SH-SY5Y (cell line): Measurements from ENCODE around the gene WNT3.

Experiments used
- GATA2 ChIP-seq: IDR thresholded peaks from 2 replicates; pipeline ENCODE4 v1.6.1; 2011; ENCODE audit warnings: mild to moderate bottlenecking, low read depth, low read length
- GATA3 ChIP-seq: IDR thresholded peaks from 2 replicates; pipeline ENCODE4 v1.6.1; 2011; ENCODE audit warnings: low read depth, mild to moderate bottlenecking, low read length, moderate library complexity

Gene WNT3

DNA sequence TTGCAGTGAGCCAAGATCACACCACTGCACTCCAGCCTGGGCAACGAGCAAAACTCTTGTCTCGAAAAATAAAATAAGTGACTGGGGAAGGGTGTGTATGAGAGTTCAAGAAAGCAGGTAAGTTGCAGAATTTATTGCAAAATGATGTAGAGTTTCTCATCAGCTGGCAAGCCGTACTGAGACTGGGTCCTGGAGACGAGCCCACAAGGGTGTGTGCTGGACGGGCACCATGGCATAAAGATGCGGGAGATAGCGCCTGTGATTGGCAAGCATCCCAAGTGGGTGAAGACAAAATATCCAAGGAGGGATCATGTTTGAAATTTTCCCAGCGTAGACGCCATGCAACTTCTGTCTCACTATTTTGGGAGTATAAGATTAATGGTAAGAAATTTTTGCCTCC, 59.4 kb downstream of the WNT3 start:
- TF ChIP-seq GATA3 (no peak), GATA2 (no peak)

DNA sequence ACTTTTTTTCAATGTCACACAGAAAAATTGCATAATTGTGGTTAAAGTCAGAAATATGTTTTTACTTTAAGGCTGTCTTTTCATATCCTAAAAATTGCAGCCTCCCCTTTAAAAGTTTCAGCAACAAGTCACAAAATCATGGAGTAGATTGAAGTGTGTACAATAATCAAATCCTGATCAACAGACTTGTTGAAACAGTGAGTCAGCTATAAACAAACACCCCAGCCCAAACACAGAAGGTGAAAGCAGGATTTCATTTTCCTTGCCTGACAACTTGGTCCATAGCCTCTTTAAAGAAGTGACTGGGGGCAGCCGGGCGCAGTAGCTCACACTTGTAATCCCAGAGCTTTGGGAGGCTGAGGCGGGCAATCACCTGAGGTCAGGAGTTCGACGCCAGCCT, 59.9 kb downstream of the WNT3 start:
- no peak for TF ChIP-seq GATA2
- no peak for TF ChIP-seq GATA3

DNA sequence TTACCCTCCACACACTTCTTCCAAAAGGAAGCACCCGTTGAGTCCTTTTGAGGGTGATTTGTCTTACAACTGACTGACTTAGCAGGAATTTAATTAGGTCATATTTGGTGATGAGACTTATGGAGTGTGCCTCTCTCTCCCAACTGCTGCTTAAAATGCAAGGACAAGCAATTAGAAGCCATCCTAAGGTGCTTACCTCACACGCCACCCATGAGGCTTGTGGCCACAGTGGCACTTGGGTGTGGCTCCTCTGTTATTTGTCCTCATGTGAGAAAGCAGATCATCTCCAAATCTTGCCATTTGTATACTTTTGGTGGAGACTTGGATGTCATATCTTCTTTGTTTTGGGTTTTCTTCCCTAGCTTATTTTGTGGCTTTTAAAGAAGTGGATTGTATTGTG, 61.6 kb downstream of the WNT3 start:
- TF ChIP-seq GATA2 (no peak), GATA3 (no peak)

DNA sequence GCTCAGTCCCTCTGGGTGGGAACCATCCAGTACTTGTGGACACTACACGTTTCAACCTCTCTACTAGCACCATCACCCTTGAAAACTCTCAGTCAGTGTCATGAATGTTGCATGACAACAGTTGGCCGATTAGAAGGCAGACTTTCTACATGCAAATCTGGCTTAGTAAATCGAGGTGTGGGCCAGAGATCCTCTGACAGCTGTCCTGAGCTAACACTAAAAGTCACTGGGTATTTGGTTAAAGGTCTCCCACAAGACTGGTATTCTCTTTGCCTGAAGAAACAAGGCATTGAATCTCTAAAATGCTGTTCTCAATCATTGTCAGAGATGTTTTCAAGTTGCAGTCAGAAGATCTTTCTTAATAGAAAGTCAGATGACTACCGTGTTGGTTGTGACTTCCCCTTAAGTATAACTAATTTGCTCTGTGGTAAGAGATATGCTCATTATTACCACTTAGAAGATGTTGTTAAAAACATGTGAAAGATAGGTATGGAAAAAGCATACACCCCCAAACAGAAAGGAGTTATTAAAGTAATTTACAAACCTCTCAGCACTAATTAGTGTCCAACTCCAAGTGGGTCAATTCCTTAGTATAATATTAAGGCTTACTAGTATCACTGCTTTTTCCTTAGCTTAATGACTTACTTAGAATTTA, 62.3 kb downstream of the WNT3 start:
- no peak for TF ChIP-seq GATA3
- TF ChIP-seq GATA2: no peak

DNA sequence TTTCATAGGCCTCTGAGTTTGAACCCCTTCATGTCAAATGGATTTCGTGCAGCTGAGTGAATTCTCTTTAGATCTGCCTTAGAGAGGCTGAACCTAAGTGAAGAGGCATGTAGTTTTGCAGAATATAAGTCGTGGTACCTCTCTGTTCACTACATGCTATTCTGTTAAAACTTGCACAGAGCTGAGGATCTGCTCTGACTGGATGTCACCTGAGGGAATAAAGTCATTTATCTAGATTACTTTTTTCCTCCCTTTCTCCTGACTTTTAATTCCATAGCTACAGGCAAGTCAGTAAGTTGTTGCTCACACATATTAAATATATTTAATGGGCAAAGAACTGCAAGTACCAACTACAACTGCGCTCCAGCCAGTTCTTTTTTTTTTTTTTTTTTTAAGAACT, 64.7 kb downstream of the WNT3 start:
- TF ChIP-seq GATA2 (no peak), GATA3 (no peak)

DNA sequence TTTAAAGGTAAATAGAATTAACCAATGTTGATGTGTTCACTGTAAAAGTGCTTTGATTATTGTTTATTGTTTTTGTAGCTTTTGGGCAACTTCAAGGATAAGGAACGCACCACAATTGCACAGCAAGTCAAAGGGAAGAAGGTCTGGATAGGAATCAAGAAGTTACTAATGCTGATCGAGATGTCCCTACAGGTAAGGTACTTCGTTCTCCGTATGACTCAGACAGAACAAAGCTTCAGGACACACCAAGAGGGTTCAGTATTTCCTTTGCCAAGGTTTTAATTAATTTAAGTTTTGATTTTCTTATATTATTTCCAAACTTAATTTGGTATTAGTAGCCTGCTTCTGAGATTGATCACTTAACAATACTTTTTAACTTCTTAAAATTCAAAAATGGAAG, 67.1 kb downstream of the WNT3 start:
- TF ChIP-seq GATA3 (no peak), GATA2 (no peak)

DNA sequence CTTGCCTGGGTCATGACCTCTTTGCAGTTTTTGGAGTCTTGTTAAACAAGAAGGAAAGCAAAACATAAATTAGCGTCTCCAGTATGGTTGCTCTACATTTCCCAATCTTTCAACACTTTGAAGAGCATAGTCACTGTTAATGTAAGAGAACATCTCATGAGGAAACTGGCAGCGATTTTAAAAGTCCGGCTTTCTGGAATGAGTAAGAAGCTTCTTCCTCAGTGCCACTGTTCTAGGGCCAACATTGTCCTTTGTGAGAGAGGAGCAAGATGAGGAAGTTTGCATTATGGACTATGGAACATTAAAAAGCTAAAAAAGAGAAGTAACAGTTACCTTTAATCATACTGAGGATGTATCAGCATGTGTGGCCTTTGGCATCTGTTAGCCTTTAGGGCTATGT, 73.1 kb downstream of the WNT3 start:
- TF ChIP-seq GATA2: no peak
- no peak for TF ChIP-seq GATA3

DNA sequence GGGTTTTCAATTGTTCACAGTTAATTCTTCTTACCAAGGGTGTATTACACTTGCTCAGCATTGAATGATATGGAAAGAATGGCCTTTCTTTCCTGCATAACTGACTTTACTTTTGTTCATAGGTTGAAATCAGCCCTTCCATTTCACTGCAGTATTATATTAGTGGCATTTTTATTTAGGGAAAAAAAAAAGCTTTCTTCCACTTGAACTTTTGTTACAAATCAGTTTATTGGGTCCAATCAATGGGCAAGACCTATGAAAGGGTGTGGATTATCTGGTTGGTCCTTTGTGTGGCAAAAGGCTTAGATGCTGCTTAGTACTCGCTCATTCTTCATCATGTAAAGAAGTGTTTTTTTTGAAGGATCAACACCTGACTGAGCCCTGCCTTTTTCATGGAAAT, 74.1 kb downstream of the WNT3 start:
- no peak for TF ChIP-seq GATA3

DNA sequence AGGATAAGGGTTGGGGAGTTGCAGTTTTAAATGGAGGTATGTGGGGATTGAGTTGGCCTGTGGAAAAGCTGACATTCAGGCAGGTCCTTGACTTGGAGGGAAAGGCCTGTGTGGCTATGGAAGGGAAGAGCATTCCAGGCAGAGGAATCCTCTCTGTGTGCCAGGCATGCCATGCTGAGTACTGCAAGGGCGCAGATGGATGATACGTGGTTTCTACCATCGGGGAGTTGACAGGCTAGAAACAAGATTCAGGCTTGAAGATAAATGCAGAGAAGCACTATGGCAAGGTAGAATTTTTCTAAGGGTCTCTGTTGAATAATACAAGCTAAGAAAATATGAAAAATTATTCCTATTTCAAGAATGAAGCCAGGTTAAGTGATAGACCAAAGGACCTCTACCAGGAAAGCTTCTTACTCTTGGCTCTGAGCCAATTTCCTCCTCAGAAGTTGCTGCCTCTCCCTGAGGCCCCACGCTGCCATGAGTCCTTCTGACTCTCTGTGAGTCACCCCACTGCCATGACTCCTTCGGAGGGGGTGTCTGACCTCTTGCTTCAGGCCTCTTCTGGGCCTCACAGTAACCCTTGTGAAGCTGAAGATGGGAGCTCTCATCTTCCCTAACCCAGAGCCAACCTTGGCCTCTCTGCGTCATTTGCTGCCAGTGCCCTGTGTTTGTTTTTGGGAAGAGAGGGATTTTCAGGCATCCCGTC, 75.8 kb downstream of the WNT3 start:
- TF ChIP-seq GATA2 (no peak), GATA3 (no peak)

DNA sequence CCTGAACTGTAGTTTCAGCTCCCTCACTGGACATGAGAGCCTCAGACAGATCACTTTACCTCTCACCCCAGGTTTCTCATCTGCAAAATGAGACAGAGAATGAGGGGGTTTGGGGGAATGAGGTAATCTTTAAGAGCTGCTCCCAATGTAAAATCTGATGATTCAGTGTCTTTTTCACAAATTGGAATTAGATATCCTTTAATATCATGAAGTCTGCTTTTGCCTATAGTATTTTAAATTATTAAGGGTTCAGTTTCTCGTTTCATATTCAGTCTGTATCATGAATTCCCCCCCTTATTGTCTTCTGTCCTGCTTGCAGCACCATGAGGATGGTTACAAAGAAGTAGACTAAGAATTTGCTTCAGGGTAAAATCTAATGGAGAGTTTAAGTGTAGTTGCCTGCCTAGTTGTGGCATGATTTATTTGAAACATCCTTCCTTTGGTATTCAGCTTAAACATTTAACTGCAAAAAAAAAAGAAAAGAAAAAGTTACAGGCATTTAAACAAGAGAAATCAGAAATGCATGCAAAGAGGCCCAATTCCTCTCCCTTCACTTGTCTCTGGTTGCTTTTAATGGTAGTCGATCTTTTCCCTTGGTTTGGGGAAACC, 77.3 kb downstream of the WNT3 start:
- TF ChIP-seq GATA3: no peak
- TF ChIP-seq GATA2: no peak

DNA sequence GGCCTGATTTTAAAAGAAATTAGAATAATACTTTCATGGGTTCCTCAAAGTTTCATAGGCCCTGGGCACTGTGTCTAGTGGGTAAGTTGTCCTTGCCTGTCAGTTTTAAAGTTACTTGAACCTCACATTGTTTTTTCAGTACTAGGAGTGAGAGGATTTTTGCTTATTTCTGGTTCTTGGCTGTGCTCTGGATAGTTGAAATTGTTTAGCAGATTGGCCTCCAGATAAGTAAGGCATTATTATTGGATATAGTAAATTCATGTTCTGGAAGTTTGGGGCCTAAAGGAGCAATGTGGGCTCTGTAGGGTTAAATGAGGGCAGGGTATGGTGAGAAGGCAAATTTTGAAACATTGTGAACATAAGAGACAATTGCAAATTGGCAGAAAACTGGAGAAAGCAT, 78.5 kb downstream of the WNT3 start:
- TF ChIP-seq GATA2: no peak
- no peak for TF ChIP-seq GATA3

DNA sequence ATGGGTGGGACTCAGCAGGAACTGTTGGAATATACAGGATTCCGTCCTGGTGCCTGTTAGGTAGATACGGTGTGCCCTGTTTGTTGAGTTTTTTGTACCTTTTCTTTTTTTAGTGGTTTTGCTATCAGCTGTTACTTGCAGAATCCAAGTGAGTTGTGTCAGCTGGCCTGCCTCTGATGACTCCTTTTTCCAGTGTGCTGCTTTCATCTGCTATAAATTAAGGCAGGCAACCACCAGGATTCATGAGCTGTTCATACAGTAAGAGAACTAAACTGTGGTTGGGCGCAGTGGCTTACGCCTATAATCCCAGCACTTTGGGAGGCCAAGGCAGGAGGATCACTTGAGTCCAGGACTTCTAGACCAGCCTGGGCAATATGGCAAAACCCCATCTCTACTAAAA, 79.9 kb downstream of the WNT3 start:
- TF ChIP-seq GATA3 (no peak), GATA2 (no peak)

DNA sequence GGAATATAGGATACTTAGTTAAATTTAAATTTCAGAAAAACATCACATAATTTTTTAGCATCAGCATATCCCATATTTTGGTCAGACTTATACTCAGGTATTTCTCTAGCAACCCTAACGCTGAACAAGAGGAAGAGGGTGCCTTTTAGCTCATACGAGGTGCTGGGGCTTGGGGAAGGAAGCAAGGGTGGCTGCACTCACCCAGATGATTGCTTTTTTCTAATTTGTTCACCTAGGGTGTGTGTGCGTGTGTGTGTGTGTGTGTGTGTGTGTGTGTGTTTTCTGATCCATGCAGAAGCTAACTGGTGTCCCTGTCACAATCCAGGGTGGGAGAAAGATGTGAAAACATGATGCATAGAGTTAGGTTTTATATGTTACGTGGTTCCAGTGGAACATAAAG, 81.2 kb downstream of the WNT3 start:
- TF ChIP-seq GATA3 (no peak), GATA2 (no peak)

DNA sequence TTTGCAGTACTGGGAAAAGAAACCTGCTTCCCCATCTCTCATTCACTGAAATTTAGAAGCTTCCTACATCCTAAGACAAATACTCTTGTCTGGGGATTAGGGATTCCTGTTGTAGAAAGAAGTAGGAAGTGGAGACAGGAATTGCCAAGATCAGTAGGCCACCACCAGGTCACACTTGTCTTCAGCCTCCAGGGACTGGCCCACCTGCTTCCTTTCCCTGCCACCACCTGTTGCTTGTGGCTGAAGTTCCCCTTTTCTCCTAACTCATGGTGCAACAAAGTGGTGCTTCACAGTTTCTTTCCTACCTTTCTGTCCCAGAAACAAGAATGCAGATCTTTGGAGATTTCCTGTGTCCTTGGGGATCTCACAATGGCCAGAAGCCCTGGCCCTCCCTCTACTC, 82.4 kb downstream of the WNT3 start:
- no peak for TF ChIP-seq GATA3
- TF ChIP-seq GATA2: no peak

DNA sequence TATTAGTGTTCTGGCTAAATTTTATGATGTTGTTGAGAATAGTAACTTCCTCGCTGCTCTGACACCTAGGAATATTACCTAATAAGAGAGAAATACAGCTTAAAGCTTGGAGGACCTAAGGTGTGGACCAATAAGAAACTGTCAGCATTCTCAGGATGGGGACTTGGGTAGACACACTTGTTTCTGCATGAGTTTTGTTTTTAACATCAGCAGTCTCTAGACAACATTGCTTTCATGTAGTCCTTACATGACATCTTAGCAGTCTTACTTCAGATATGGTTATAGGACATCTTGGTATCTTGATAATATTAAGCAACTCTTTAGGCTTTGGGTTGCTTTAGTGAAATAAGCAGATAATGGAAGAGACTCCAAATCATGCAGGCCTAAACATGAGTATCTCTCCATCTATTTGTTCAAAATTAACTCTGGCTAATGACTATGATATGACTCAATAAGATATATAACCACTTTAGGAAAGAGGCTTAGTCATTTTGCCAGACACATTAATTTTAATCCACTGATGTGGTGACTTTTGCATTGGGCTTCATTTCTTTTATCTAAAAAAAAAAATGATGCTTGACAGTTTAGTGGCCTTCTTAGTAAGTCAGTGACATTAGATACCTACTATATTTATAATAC, 84.5 kb downstream of the WNT3 start:
- 0 out of 2 replicates have a peak, but pooled peaks have one; percentile 36 for TF ChIP-seq GATA3
- no peak for TF ChIP-seq GATA2
